ENCODE results near the gene SEC14L5.

SEC14L5 gene

GRCh38 chr16:4988647-4989046, 30.5 kb downstream of the SEC14L5 start:
- DNase-seq (ENCODE audit: low read depth) = no peak
- in situ Hi-C loops (cut with HindIII; ENCODE audit: low sequenced_read_pairs) = no loop called here
- H3K4me3 ChIP-seq (ENCODE audit: low read depth, low read length) = no peak overlapping the region
- TF ChIP-seq, protein P1, sequence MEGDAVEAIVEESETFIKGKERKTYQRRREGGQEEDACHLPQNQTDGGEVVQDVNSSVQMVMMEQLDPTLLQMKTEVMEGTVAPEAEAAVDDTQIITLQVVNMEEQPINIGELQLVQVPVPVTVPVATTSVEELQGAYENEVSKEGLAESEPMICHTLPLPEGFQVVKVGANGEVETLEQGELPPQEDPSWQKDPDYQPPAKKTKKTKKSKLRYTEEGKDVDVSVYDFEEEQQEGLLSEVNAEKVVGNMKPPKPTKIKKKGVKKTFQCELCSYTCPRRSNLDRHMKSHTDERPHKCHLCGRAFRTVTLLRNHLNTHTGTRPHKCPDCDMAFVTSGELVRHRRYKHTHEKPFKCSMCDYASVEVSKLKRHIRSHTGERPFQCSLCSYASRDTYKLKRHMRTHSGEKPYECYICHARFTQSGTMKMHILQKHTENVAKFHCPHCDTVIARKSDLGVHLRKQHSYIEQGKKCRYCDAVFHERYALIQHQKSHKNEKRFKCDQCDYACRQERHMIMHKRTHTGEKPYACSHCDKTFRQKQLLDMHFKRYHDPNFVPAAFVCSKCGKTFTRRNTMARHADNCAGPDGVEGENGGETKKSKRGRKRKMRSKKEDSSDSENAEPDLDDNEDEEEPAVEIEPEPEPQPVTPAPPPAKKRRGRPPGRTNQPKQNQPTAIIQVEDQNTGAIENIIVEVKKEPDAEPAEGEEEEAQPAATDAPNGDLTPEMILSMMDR (IDR thresholded peaks at IDR 0.05; ENCODE audit: low read depth, low read length, missing control alignments) = no peak

DNA sequence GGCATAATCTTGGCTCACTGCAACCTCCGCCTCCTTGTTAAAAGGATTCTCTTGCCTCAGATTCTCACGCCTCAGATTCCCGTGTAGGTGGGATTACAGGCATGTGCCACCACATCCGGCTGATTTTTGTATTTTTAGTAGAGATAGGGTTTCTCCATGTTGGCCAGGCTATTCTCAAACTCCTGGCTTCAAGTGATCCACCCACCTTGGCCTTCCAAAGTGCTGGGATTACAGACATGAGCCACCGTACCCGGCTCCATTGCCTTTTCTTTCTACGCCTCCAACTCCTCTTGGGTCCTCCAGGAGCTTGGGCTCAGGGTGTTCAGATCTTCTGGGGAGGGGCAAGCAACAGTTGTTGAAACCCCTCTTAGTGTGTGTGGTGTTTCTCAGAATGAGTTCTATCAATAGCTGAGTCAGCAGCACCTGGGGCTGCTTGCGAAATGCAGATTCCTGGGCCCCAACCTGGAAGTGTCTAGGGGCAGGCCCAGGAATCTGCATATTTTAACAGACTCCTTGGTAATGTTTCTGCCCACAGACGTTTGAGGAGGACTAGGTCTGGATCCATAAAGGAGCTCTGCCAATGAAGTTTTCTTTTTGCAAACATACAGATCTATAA, 31.4 kb downstream of the SEC14L5 start:
- in situ Hi-C loops (cut with HindIII; ENCODE audit: low sequenced_read_pairs) = no loop called here
- no peak for DNase-seq (ENCODE audit: low read depth)
- H3K4me3 ChIP-seq (ENCODE audit: low read depth, low read length) = no peak overlapping the region
- TF ChIP-seq, protein P1 (IDR thresholded peaks at IDR 0.05; ENCODE audit: low read depth, low read length, missing control alignments) = no peak

- no peak overlapping the region for H3K4me3 ChIP-seq (ENCODE audit: low read depth, low read length)
- TF ChIP-seq, protein P1 (IDR thresholded peaks at IDR 0.05; ENCODE audit: low read depth, low read length, missing control alignments) = no peak
- no peak for DNase-seq (ENCODE audit: low read depth)
- in situ Hi-C loops (cut with HindIII; ENCODE audit: low sequenced_read_pairs) = no loop called here
Measured at GRCh38 chr16:4990415-4990814, 32.3 kb downstream of the SEC14L5 start.

DNA sequence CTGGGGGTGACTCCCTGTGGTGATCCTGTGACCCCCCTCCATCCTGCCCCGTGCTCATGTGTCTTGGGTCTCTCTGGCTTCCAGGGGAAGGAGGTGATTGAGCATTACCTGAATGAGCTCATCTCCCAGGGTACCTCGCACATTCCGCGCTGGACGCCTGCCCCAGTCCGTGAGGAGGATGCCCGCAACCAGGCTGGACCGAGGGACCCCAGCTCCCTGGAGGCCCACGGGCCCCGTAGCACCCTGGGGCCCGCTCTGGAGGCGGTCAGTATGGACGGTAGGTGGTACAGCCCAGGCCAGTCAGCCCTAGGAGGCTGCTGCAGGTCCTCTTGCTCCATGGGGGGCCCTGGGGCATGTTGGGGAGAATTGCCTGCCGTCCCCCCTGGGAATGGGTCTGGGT, 33.6 kb downstream of the SEC14L5 start:
- DNase-seq (ENCODE audit: low read depth) = no peak
- in situ Hi-C loops (cut with HindIII; ENCODE audit: low sequenced_read_pairs) = no loop called here
- TF ChIP-seq, protein P1 (IDR thresholded peaks at IDR 0.05; ENCODE audit: low read depth, low read length, missing control alignments) = no peak
- H3K4me3 ChIP-seq (ENCODE audit: low read depth, low read length) = no peak overlapping the region

- no peak for DNase-seq (ENCODE audit: low read depth)
Measured at GRCh38 chr16:4994719-4995434, 36.7 kb downstream of the SEC14L5 start.

GRCh38 chr16:5000573-5001001, 42.5 kb downstream of the SEC14L5 start:
- no peak for DNase-seq (ENCODE audit: low read depth)
- in situ Hi-C loops (cut with HindIII; ENCODE audit: low sequenced_read_pairs) = no loop called here
- no peak overlapping the region for H3K4me3 ChIP-seq (ENCODE audit: low read depth, low read length)
- TF ChIP-seq, protein P1 (IDR thresholded peaks at IDR 0.05; ENCODE audit: low read depth, low read length, missing control alignments) = no peak

More at GRCh38 chr16:4994719-4995434, 36.7 kb downstream of the SEC14L5 start:
- H3K4me3 ChIP-seq (ENCODE audit: low read depth, low read length) = no peak overlapping the region
- TF ChIP-seq, protein P1 (IDR thresholded peaks at IDR 0.05; ENCODE audit: low read depth, low read length, missing control alignments) = no peak
- in situ Hi-C loops (cut with HindIII; ENCODE audit: low sequenced_read_pairs) = no loop called here

Data from astrocyte of the cerebellum (primary cell).